ENCODE measurements around the gene MRPL38.

Gene MRPL38

DNA sequence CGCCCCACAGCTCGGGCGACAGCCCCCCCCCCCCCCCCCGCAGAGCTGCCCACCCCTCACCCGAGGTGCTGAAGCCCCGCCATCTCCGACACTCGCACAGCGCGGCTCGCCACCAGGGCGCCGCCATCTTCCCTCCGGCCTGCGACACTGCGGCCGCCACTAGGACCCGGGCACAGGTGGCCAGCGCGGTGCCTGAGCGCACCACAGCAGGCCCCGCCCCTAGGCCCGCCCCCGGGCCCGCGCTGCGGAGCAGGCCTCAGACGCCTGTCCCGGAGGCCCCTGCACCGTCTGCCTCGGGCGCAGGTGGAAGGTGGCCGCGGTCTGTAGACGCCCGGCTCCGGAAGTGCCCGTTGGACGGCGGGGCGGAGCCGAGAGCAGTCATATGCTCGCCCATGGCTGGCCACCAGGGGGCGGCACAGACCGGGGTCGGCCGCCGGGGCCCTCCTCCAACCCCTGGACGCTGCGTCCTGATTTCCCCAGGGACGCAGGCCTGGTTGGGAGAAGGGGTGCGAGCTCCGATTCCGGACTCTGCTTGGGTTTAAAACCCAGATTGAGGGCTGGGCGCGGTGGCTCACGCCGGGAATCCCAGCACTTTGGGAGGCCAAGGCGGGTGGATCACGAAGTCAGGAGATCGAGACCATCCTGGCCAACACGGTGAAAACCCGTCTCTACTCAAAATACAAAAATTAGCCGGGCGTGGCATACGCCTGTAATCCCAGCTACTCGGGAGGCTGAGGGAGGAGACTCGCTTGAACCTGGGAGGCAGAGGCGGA is at the start of gene MRPL38:
Gene MRPL38, minus strand, starts transcription at position 136 of the 773 bp plus-strand sequence. Its CDS starts 9 bp downstream, at position 127.
- Histone ChIP-seq H3K27me3 (ENCODE audit: control insufficient read depth in 1 of 2, insufficient read depth in 2 of 2, low read length in 2 of 2) (no peaks in the 10 kb centered on the region), H3K27ac (ENCODE audit: low read depth, low read length) (peak within 1 kb of the TSS; percentile 90), H3K4me3 (ENCODE audit: low read depth in 1 of 2, low read length in 2 of 2) (peak within 1 kb of the TSS; percentile 66 to 68), H3K9me3 (ENCODE audit: low read length) (no peaks in the 10 kb centered on the region), H3K9ac (ENCODE audit: low read length) (peak within 1 kb of the TSS; percentile 2), H3K4me1 (ENCODE audit: insufficient read depth, low read length) (peaks cover 5% of the 10 kb centered on the region), H3K36me3 (ENCODE audit: insufficient read depth, low read length) (peaks cover 24% of the 10 kb centered on the region)

GRCh38 chr17:75950855-75951554 is 46.3 kb upstream of the MRPL38 start:
- Histone ChIP-seq H3K27me3 (ENCODE audit: control insufficient read depth in 1 of 2, insufficient read depth in 2 of 2, low read length in 2 of 2) (no peaks in the 10 kb centered on the region), H3K4me1 (ENCODE audit: insufficient read depth, low read length) (no peaks in the 10 kb centered on the region), H3K9me3 (ENCODE audit: low read length) (no peaks in the 10 kb centered on the region), H3K27ac (ENCODE audit: low read depth, low read length) (no peak overlapping the region), H3K36me3 (ENCODE audit: insufficient read depth, low read length) (peaks cover 66% of the 10 kb centered on the region), H3K9ac (ENCODE audit: low read length) (no peak overlapping the region), H3K4me3 (ENCODE audit: low read depth in 1 of 2, low read length in 2 of 2) (no peak overlapping the region)

DNA sequence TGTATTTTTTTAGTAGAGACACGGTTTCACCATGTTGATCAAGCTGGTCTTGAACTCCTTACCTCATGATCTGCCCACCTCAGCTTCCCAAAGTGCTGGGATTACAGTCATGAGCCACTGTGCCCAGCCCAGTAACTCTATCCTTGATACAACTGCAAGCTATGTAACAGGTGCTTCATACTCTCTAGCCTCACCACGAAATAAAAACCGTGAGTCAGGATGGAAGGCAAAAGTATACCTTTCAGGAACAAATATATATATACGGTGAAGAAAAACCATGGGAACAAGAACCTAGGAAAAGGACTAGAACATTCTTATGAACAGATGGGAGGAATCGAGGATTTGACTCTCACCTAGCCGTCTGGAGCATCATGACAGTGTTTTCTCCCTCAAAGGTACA is 45.7 kb upstream of the MRPL38 start:
- Histone ChIP-seq H3K27ac (ENCODE audit: low read depth, low read length) (no peak overlapping the region), H3K27me3 (ENCODE audit: control insufficient read depth in 1 of 2, insufficient read depth in 2 of 2, low read length in 2 of 2) (no peaks in the 10 kb centered on the region), H3K9ac (ENCODE audit: low read length) (no peak overlapping the region), H3K4me3 (ENCODE audit: low read depth in 1 of 2, low read length in 2 of 2) (no peak overlapping the region), H3K9me3 (ENCODE audit: low read length) (no peaks in the 10 kb centered on the region), H3K36me3 (ENCODE audit: insufficient read depth, low read length) (peaks cover 66% of the 10 kb centered on the region), H3K4me1 (ENCODE audit: insufficient read depth, low read length) (no peaks in the 10 kb centered on the region)

- no peaks in the 10 kb centered on the region for H3K27me3 ChIP-seq (ENCODE audit: control insufficient read depth in 1 of 2, insufficient read depth in 2 of 2, low read length in 2 of 2)
- H3K27ac ChIP-seq (ENCODE audit: low read depth, low read length), result no peak overlapping the region
- H3K9ac ChIP-seq (ENCODE audit: low read length), result no peak overlapping the region
- H3K36me3 ChIP-seq (ENCODE audit: insufficient read depth, low read length), result peaks cover 28% of the 10 kb centered on the region
- peaks cover 3% of the 10 kb centered on the region for H3K4me1 ChIP-seq (ENCODE audit: insufficient read depth, low read length)
- H3K9me3 ChIP-seq (ENCODE audit: low read length), result no peaks in the 10 kb centered on the region
- no peak overlapping the region for H3K4me3 ChIP-seq (ENCODE audit: low read depth in 1 of 2, low read length in 2 of 2)
Observed at GRCh38 chr17:75945211-75945610, 40.5 kb upstream of the MRPL38 start.

DNA sequence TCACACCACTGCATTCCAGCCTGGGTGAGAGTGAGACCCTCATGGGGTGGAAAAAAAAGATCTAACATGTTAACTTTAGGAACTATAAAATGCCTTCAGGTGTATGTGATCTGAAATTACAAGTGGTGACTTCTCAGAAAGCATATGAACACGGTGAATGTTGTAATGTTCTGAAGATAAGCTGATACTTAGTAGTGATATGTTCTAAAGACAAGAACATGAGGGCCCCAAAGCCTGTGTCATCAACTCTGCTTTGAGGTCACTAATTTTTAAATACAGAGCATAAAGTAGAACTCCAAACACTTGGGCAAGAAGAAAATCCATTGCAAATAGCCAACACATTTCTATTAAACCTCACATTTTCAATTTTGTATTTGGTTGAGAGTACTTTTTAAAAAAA is 38.8 kb upstream of the MRPL38 start:
- no peaks in the 10 kb centered on the region for H3K27me3 ChIP-seq (ENCODE audit: control insufficient read depth in 1 of 2, insufficient read depth in 2 of 2, low read length in 2 of 2)
- H3K4me3 ChIP-seq (ENCODE audit: low read depth in 1 of 2, low read length in 2 of 2), result no peak overlapping the region
- no peaks in the 10 kb centered on the region for H3K9me3 ChIP-seq (ENCODE audit: low read length)
- H3K4me1 ChIP-seq (ENCODE audit: insufficient read depth, low read length), result peaks cover 6% of the 10 kb centered on the region
- H3K27ac ChIP-seq (ENCODE audit: low read depth, low read length), result no peak overlapping the region
- no peak overlapping the region for H3K9ac ChIP-seq (ENCODE audit: low read length)
- peaks cover 17% of the 10 kb centered on the region for H3K36me3 ChIP-seq (ENCODE audit: insufficient read depth, low read length)

DNA sequence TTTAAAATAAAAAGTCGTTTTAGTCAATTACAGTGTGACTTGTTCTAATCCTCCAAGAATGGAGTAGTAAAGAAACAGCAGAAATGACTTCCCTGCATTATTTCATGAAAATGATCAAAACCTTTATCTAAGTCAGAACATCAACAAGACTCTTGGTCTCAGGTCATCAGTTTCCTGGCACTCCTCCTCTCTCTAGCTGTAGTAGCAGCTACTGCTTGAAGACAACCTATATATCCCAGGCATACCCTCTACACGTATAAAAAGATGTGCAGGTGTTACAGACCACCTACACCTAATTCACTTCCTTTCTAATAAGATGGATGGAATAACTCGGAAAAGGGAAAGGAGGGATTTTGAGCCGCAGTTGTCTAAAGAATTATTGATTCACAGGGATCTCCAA is 37.8 kb upstream of the MRPL38 start:
- no peaks in the 10 kb centered on the region for H3K27me3 ChIP-seq (ENCODE audit: control insufficient read depth in 1 of 2, insufficient read depth in 2 of 2, low read length in 2 of 2)
- peaks cover 10% of the 10 kb centered on the region for H3K36me3 ChIP-seq (ENCODE audit: insufficient read depth, low read length)
- H3K27ac ChIP-seq (ENCODE audit: low read depth, low read length), result no peak overlapping the region
- H3K9me3 ChIP-seq (ENCODE audit: low read length), result no peaks in the 10 kb centered on the region
- H3K4me1 ChIP-seq (ENCODE audit: insufficient read depth, low read length), result peaks cover 6% of the 10 kb centered on the region
- no peak overlapping the region for H3K9ac ChIP-seq (ENCODE audit: low read length)
- no peak overlapping the region for H3K4me3 ChIP-seq (ENCODE audit: low read depth in 1 of 2, low read length in 2 of 2)

- Histone ChIP-seq H3K9me3 (ENCODE audit: low read length) (no peaks in the 10 kb centered on the region), H3K27me3 (ENCODE audit: control insufficient read depth in 1 of 2, insufficient read depth in 2 of 2, low read length in 2 of 2) (no peaks in the 10 kb centered on the region), H3K36me3 (ENCODE audit: insufficient read depth, low read length) (peaks cover 8% of the 10 kb centered on the region), H3K4me1 (ENCODE audit: insufficient read depth, low read length) (peaks cover 6% of the 10 kb centered on the region), H3K27ac (ENCODE audit: low read depth, low read length) (peak overlapping the region; percentile 53), H3K4me3 (ENCODE audit: low read depth in 1 of 2, low read length in 2 of 2) (peak overlapping the region in 1 of 2 donors; percentile 38), H3K9ac (ENCODE audit: low read length) (no peak overlapping the region)
Observed at GRCh38 chr17:75941442-75941819, 36.7 kb upstream of the MRPL38 start.

GRCh38 chr17:75940727-75941441 is 36.2 kb upstream of the MRPL38 start, which contains the start of gene FBF1:
TSS of gene FBF1 (minus strand) at chr17:75941042. CDS start at chr17:75938149, 2,893 bp downstream.
- H3K27ac ChIP-seq (ENCODE audit: low read depth, low read length), result peak within 1 kb of the TSS; percentile 53

GRCh38 chr17:75937652-75938051 is 33.0 kb upstream of the MRPL38 start:
- Histone ChIP-seq H3K36me3 (ENCODE audit: insufficient read depth, low read length) (no peaks in the 10 kb centered on the region), H3K4me3 (ENCODE audit: low read depth in 1 of 2, low read length in 2 of 2) (no peak overlapping the region), H3K27me3 (ENCODE audit: control insufficient read depth in 1 of 2, insufficient read depth in 2 of 2, low read length in 2 of 2) (no peaks in the 10 kb centered on the region), H3K4me1 (ENCODE audit: insufficient read depth, low read length) (peaks cover 6% of the 10 kb centered on the region), H3K9me3 (ENCODE audit: low read length) (no peaks in the 10 kb centered on the region), H3K27ac (ENCODE audit: low read depth, low read length) (no peak overlapping the region), H3K9ac (ENCODE audit: low read length) (no peak overlapping the region)

More at GRCh38 chr17:75940727-75941441, 36.2 kb upstream of the MRPL38 start, which contains the start of gene FBF1:
- peaks cover 4% of the 10 kb centered on the region for H3K36me3 ChIP-seq (ENCODE audit: insufficient read depth, low read length)
- peak within 1 kb of the TSS; percentile 68 to 90 for H3K4me3 ChIP-seq (ENCODE audit: low read depth in 1 of 2, low read length in 2 of 2)
- H3K9ac ChIP-seq (ENCODE audit: low read length), result peak within 1 kb of the TSS; percentile 65
- H3K27me3 ChIP-seq (ENCODE audit: control insufficient read depth in 1 of 2, insufficient read depth in 2 of 2, low read length in 2 of 2), result no peaks in the 10 kb centered on the region
- peaks cover 6% of the 10 kb centered on the region for H3K4me1 ChIP-seq (ENCODE audit: insufficient read depth, low read length)
- no peaks in the 10 kb centered on the region for H3K9me3 ChIP-seq (ENCODE audit: low read length)

DNA sequence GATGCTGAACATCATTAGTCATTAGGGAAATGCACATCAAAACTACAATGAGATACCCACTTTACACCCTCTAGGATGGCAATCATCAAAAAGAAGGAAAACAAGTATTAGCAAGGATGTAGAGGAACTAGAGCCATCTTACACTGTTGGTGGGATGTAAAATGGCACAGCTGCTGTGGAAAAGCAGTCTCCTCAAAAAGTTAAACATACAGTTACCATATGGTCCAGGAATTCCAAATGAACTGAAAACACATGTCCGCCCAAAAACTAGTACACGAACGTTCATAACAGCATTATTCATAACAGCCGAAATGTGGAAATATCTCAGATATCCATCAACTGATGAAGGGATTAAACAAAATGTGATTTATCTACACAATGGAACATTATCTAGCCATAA is 29.1 kb upstream of the MRPL38 start:
- H3K4me3 ChIP-seq (ENCODE audit: low read depth in 1 of 2, low read length in 2 of 2), result no peak overlapping the region
- H3K27me3 ChIP-seq (ENCODE audit: control insufficient read depth in 1 of 2, insufficient read depth in 2 of 2, low read length in 2 of 2), result no peaks in the 10 kb centered on the region
- no peak overlapping the region for H3K27ac ChIP-seq (ENCODE audit: low read depth, low read length)
- H3K36me3 ChIP-seq (ENCODE audit: insufficient read depth, low read length), result no peaks in the 10 kb centered on the region
- no peaks in the 10 kb centered on the region for H3K9me3 ChIP-seq (ENCODE audit: low read length)
- no peak overlapping the region for H3K9ac ChIP-seq (ENCODE audit: low read length)
- H3K4me1 ChIP-seq (ENCODE audit: insufficient read depth, low read length), result no peaks in the 10 kb centered on the region

DNA sequence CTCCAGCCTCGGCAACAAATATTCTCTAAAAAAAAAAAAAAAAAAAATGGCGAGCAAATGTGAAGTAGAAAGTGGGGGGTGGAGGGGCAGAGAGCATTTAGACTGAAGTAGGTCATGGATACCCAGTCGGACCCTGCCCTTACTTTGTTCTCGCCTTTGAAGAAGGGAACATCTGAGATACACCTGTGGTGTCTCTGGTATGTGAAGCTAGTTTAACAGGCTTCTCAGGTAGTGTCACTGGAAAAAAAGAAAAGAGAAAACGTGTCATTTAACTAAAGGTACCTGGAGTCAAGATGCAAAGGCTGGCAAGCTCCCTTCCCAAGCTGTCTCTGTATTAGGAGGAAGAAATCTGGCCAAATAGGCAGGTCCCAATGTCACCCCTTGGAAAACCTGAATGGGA is 28.2 kb upstream of the MRPL38 start:
- no peaks in the 10 kb centered on the region for H3K36me3 ChIP-seq (ENCODE audit: insufficient read depth, low read length)
- no peak overlapping the region for H3K4me3 ChIP-seq (ENCODE audit: low read depth in 1 of 2, low read length in 2 of 2)
- H3K4me1 ChIP-seq (ENCODE audit: insufficient read depth, low read length), result no peaks in the 10 kb centered on the region
- H3K27me3 ChIP-seq (ENCODE audit: control insufficient read depth in 1 of 2, insufficient read depth in 2 of 2, low read length in 2 of 2), result no peaks in the 10 kb centered on the region
- H3K27ac ChIP-seq (ENCODE audit: low read depth, low read length), result no peak overlapping the region
- H3K9ac ChIP-seq (ENCODE audit: low read length), result no peak overlapping the region
- no peaks in the 10 kb centered on the region for H3K9me3 ChIP-seq (ENCODE audit: low read length)
